Measurements from ENCODE around the gene REXO1. TPM values are rescaled to one million over a fixed set of nuclear protein-coding genes. Genes with fewer than 3 reads are reported as not detected.
A peak's percentile ranks its signal among the peaks of the same experiment; 100 is the strongest.

Gene REXO1
- total and polyA plus RNA-seq, 2 experiments from 2014 or later = 20.2 to 90.1 TPM

- TF ChIP-seq EZH2 (IDR thresholded peaks at IDR 0.05; ENCODE audit: low read depth, unreplicated experiment) (no peak), CTCF (conservative IDR thresholded peaks at IDR 0.05; ENCODE audit: low read depth in 2 of 2) (no peak), NANOG (IDR thresholded peaks at IDR 0.05; ENCODE audit: borderline replicate concordance) (no peak), ZNF462 (CRISPR knock-in tag; IDR thresholded peaks at IDR 0.05) (no peak), ZNF331 (CRISPR knock-in tag; IDR thresholded peaks at IDR 0.05; ENCODE audit: low read depth) (no peak), JUNB (IDR thresholded peaks at IDR 0.05; ENCODE audit: unreplicated experiment) (no peak), REST (IDR thresholded peaks at IDR 0.05; ENCODE audit: unreplicated experiment) (no peak), EZH2phosphoT487 (IDR thresholded peaks at IDR 0.05; ENCODE audit: unreplicated experiment) (no peak), CREB1 (CRISPR knock-in tag; IDR thresholded peaks at IDR 0.05; ENCODE audit: low read depth) (no peak), POLR2AphosphoS5 (IDR thresholded peaks at IDR 0.05; ENCODE audit: low read depth) (no peak), ETS1 (IDR thresholded peaks at IDR 0.05) (no peak), STAT1 (IDR thresholded peaks at IDR 0.05; ENCODE audit: unreplicated experiment) (no peak), ZNF114 (CRISPR knock-in tag; IDR thresholded peaks at IDR 0.05) (no peak)
- Histone ChIP-seq H3K27ac (ENCODE audit: low read depth) (no peak overlapping the region), H3K4me1 (ENCODE audit: insufficient read depth) (peaks cover 48% of the 10 kb centered on the region), H3K4me2 (peak overlapping the region; percentile 98), H2AFZ (no peak overlapping the region), H3K4me3 (peak overlapping the region; percentile 94), H4K20me1 (replicated peaks; ENCODE audit: insufficient read depth) (peaks cover 21% of the 10 kb centered on the region; the same call in 1 of the 2 replicates), H3F3A (replicated peaks; ENCODE audit: low read depth) (0 out of 2 replicates have a peak, but pooled peaks cover 4% of the 10 kb centered on the region), H3K36me3 (ENCODE audit: insufficient read depth) (no peaks in the 10 kb centered on the region), H3K79me2 (replicated peaks; ENCODE audit: insufficient read depth) (peaks cover 51% of the 10 kb centered on the region), H3K9me2 (ENCODE audit: insufficient read depth) (no peaks in the 10 kb centered on the region), H3K27me3 (ENCODE audit: insufficient read depth) (peaks cover 16% of the 10 kb centered on the region)
- Mint-ChIP-seq H3K36me3 (ENCODE audit: low read depth) (no peaks in the 10 kb centered on the region; the same call in 2 of the 3 replicates), H3K27ac (no peak overlapping the region), H3K9me3 (no peaks in the 10 kb centered on the region), H3K4me1 (peaks cover 34% of the 10 kb centered on the region; the same call in 2 of the 3 replicates), H3K27me3 (ENCODE audit: insufficient read depth, low read depth, poor library complexity) (peaks cover 24% of the 10 kb centered on the region), H3K4me3 (peak overlapping the region; percentile 90)
- no peak for DNase-seq (ENCODE audit: low spot score)
- ATAC-seq = no peak
These were observed 13.3 kb upstream of the REXO1 start for GRCh38 chr19:1861599-1862031.
